NB4 (cell line): ENCODE results near the gene ERBB4.
A peak's percentile ranks its signal among the peaks of the same experiment; 100 is the strongest.
"Not testable (repeated sequence)": the region's sequence is repeated elsewhere in the genome, so short reads cannot be mapped to it uniquely, and the experiment has no call there.

Source experiments
- DNase-seq: peaks from one replicate; pipeline ENCODE4 v3.0.0; 2010; ENCODE audit warnings: low read depth
- H3K4me3 ChIP-seq: one replicate; pipeline ENCODE4 v1.5.1; 2011; ENCODE audit warnings: mild to moderate bottlenecking, low read depth, low read length, moderate library complexity
- CTCF ChIP-seq: IDR thresholded peaks from one replicate; pipeline ENCODE4 v1.5.1; 2012; ENCODE audit warnings: low read depth, low read length
- MAX ChIP-seq: IDR thresholded peaks from 2 replicates; pipeline ENCODE4 v1.6.1; 2011; ENCODE audit warnings: low read depth, low read length
- MYC ChIP-seq: IDR thresholded peaks from 2 replicates; pipeline ENCODE4 v1.6.1; 2011; ENCODE audit warnings: low read depth, low read length
- POLR2A ChIP-seq: IDR thresholded peaks from 2 replicates; pipeline ENCODE4 v1.6.1; 2011; ENCODE audit warnings: mild to moderate bottlenecking; ENCODE audit not compliant: insufficient read length; ENCODE audit errors: extremely low read depth

ERBB4 gene

GRCh38 chr2:212015588-212015987 is 523.0 kb downstream of the ERBB4 start:
- no peak for TF ChIP-seq MYC
- TF ChIP-seq CTCF, result no peak
- no peak for TF ChIP-seq MAX
- no peak for TF ChIP-seq POLR2A
- no peak for DNase-seq
- H3K4me3 ChIP-seq, result no peak overlapping the region

GRCh38 chr2:212013626-212014025 is 525.0 kb downstream of the ERBB4 start:
- no peak for DNase-seq
- TF ChIP-seq MYC (no peak), POLR2A (no peak), MAX (no peak), CTCF (no peak)
- H3K4me3 ChIP-seq, result no peak overlapping the region

GRCh38 chr2:212010305-212010704 is 528.3 kb downstream of the ERBB4 start:
- DNase-seq, H3K4me3 ChIP-seq: not testable (repeated sequence)

GRCh38 chr2:212007972-212008371 is 530.6 kb downstream of the ERBB4 start:
- TF ChIP-seq MYC (no peak), POLR2A (no peak), CTCF (no peak), MAX (no peak)
- no peak overlapping the region for H3K4me3 ChIP-seq
- DNase-seq, result no peak

- peak; percentile 45 for DNase-seq
- no peak for TF ChIP-seq POLR2A
- peak; percentile 72 for TF ChIP-seq CTCF
- H3K4me3 ChIP-seq, result no peak overlapping the region
These were observed 533.4 kb downstream of the ERBB4 start for GRCh38 chr2:212005085-212005671.

- no peak overlapping the region for H3K4me3 ChIP-seq
- no peak for DNase-seq
- TF ChIP-seq MAX, result no peak
- no peak for TF ChIP-seq MYC
- TF ChIP-seq POLR2A, result no peak
- no peak for TF ChIP-seq CTCF
These were observed 537.3 kb downstream of the ERBB4 start for GRCh38 chr2:212001325-212001724.

GRCh38 chr2:211996857-211997256 is 541.7 kb downstream of the ERBB4 start:
- no peak for DNase-seq
- TF ChIP-seq POLR2A (no peak), MAX (no peak), CTCF (no peak), MYC (no peak)
- no peak overlapping the region for H3K4me3 ChIP-seq
